HG02623 (cell line): Measurements from ENCODE around the gene GARIN5B.

Experiments used
- ATAC-seq: cut with Tn5 transposase; IDR thresholded peaks from one replicate; pipeline ENCODE4 v1.9.1; 2021; ENCODE audit warnings: moderate library complexity; ENCODE audit not compliant: unreplicated experiment

Gene GARIN5B

DNA sequence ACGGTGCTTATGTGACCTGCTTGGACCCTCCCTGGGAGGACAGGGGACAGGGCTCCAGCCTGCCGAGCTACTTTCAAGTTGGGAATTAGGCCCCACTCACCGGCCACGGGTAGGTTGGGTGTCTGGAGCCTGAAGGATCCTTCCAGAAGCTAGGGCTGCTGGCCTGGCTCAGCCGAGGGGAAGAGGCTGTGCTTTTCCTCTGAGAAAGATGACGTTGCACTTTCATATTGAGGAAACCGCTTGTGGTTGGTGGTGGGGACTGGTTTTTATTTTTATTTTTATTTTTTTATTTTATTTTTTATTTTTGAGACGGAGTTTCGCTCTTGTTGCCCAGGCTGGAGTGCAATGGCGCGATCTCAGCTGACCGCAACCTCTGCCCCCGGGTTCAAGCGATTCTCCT, 37.9 kb downstream of the GARIN5B start, which contains the start of gene TMEM150B:
TSS of gene TMEM150B (minus strand) at position 170 of the 400 bp plus-strand sequence. CDS start 4,305 bp downstream, outside the sequence.
- no peak for ATAC-seq

GRCh38 chr19:55324662-55325061, 38.4 kb downstream of the GARIN5B start:
- ATAC-seq, result no peak

DNA sequence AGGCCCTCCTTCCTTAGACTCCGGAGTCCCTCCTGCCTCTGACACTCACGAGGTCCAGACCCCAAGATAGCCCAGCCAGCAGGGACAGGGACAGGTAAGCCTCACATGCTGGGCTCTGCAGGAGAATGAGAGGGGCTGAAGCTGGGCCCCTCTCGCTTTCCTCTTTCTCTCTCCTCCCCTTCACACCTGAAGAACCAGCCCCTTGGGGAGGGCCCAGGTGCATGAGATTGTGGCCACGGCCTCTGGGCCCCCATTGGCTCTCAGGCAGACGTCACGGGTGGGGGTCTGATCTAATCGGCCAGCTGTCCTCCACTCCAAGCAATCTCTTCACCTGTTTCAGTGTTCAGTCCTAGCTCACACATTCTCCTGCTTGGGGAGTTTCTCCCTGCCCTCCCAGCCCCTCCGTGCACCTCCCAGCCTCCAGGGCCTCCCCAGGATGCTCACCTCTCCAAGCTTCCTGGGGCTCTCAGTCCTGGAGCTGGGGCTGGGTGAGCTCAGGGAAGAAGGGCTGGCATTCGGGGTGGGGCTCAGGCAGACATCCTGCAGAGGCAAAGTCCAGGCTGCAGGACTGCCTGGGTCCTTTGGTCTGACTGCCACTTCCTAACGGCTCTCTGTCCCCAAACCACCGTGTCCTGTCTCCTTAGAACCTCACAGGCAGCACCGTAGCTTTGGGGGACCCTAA, 40.7 kb downstream of the GARIN5B start:
- ATAC-seq, result no peak

GRCh38 chr19:55321466-55322137, 41.5 kb downstream of the GARIN5B start:
- ATAC-seq, result no peak

- ATAC-seq, result no peak
These were observed 42.1 kb downstream of the GARIN5B start for GRCh38 chr19:55320844-55321419.

- no peak for ATAC-seq
These were observed 43.3 kb downstream of the GARIN5B start for GRCh38 chr19:55319785-55320184.

- ATAC-seq, result no peak
These were observed 46.4 kb downstream of the GARIN5B start for GRCh38 chr19:55316646-55317045.

DNA sequence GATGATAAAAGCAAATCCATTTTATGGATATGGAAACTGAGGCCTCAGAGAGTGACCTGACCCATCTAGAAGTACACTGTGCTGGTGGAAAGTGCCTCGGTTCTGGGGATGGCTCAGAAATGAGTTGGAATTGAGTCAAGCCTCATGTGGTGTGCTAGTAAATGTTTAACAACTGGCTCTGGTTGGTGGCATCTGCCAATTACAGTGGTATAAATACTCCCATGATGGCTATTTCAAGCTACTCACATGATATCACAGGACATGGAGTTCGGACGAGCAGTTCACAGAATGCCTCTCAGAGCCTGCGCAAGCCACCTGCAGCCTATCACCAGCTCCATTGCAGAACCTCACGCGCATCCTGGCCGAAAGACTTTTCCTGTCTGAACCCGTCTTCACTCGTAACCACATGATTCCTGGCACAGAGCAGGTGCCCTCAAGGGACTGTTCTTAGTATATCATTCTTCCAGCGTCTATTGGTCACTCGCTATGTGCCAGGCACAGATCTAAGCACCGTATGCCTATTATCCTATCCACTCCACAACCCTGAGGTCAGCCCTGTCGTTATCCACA, 47.0 kb downstream of the GARIN5B start:
- ATAC-seq, result no peak

DNA sequence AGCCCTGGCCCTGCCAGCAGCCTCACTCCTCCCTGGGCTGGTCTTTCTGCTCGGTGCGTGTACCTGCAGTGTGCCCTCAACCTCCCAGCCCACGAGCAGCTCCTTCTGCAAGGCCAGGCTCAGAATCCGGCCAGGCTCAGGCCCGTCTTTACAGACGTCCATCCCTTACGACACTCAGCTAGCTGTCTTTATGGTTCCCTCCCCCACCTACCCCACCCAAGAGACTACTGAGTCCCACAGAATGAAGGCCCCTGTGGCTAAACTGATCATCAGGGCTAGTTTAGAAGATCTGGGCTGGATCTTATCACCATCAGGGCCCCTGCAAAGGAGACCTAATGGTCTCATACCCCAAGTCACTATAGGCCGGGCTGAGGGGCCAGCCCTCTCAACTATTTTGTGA, 48.7 kb downstream of the GARIN5B start:
- no peak for ATAC-seq

DNA sequence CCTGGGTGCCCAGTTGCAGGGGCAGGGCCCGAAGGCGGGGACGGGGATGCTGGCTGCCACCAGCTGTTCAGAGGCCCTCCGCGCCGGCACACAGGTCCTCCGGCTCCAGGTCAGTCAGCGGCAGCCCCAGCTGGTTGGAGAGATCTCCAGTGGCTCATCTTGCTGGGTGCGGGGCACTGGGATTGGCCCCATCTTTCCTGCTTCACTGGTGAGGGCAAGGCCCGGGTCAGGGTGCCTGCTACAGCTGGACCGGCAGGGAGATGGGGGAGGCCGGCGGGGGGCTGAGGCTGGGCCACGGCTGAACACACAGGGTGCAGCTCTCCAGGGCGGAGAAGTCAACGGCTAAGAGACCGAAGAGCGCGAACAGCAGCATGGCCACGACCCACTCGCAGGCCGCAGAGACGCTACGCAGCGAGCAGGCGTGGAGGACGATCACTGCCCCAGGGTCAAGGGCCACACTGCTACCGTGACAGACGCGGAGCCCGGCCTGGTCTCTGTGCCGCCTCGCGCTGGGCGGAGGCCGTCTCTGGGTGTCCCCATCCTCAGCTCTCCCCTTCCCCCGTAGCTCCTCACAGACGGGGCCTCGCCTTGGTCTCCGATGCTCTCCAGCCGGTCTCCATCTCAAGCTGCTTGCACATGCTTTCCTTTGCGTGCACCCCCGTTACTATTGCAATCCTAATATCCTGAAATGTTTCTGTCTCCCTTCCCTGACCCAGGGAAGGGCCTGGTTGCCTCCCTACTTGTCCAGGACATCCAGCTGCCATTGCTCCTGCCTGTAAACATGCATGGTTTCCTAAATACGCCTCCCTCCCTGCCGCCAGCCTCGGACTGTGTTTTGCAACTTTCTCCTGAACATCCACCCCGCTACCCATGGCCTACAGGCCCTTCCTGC, 50.2 kb downstream of the GARIN5B start:
- no peak for ATAC-seq

DNA sequence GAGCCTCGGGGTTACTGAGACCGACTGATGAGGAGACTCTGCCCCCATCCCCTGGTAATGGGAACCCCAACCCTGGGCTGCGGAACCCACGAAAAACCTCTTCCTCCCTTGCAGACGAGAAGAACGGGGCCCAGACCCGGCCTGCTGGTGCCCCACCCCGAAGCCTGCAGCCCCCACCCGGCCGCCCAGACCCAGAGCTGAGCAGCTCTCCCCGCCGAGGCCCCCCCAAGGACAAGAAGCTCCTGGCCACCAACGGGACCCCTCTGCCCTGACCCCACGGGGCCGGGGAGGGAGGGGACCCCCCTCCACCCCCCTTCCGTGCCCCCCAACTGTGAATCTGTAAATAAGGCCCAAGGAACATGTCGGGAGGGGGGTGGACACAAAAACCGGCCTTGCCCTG, 51.3 kb downstream of the GARIN5B start:
- ATAC-seq, result no peak

GRCh38 chr19:55311397-55311796, 51.7 kb downstream of the GARIN5B start:
- no peak for ATAC-seq

DNA sequence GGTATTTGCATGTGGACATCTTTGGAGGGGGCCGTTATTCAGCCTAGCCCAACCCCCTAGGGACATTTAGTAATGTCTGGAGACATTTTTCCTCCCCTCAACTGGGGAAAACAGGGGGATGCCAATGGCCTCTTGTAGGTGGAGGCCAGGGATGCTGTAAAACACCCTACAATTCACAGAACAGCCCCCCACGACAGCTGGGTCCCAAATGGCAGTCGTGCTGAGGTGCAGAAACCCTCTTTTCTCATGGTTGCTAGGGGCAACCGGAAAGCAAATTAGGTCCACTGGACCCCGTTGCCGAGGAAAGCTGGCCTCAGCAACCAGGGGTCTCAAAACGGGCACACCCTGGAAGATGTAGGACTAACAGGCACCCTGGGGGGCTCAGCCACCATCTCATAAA, 52.6 kb downstream of the GARIN5B start:
- no peak for ATAC-seq

DNA sequence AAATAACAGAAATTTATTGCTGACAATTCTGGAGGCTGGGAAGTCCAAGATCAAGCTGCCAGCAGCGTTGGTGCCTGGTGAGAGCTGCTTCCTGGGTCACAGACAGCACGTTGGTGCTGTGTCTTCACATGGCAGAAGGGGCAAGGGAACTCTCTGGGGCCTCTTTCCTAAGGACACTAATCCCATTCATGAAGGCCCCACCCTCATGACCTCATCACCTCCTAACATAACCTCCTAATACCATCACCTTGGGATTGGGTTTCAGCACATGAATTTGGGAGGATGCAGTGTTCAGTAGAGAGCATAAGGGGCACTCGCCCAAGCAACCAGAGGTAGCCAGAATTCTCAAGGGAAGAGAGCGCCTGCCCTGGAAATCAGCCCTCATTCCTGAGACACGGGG, 53.6 kb downstream of the GARIN5B start:
- ATAC-seq, result no peak

GRCh38 chr19:55308281-55308680, 54.8 kb downstream of the GARIN5B start:
- ATAC-seq, result no peak

- no peak for ATAC-seq
These were observed 56.3 kb downstream of the GARIN5B start for GRCh38 chr19:55306712-55307111.

GRCh38 chr19:55305983-55306562, 57.0 kb downstream of the GARIN5B start:
- ATAC-seq, result no peak

GRCh38 chr19:55305491-55305890, 57.6 kb downstream of the GARIN5B start:
- no peak for ATAC-seq

DNA sequence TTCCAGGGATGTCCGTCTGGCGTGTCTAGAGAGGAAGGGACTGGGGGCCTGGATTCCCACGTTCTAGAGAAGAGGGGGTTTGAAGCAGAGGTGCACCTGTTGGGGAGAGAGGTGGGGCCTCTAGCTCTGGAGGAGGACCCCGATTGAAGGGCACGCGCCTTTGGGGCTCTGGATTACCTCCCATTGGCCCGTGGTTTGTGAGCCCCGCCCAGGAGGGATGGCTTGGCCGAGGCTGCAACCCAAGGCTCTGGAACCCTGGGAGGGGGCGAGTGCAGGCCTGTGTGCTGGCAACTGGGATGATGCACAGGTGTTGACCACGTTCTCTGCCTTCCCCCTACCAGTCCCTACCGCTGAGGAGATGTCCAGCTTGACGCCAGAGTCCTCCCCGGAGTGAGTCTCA, 58.1 kb downstream of the GARIN5B start:
- ATAC-seq, result no peak
